Midbrain (tissue), 1 donor: ENCODE measurements around the gene HDLBP.

Experiments used
- DNase-seq: peaks from one replicate; lab custom pipeline; 2025; lab: John Stamatoyannopoulos, UW

Gene HDLBP

DNA sequence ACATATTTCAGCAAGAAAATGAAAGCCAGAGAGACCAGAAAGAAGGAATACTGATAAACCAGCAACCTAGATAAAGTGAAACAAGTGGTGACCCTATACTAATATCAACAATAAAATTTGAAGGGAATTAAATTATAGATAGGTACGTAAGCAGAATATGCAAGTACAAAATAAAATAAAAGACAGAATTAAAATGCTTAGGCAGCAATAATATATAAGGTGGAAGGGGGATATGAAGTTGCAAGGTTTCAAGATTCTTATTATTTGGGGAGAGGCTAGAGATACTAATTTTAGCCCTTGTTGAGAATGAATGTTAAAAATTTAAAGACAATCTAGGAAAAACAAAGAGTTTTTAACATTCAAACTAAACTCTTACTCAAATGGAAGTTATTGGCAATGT lies 39.6 kb downstream of the HDLBP start:
- no peak for DNase-seq

GRCh38 chr2:241275504-241275903 lies 40.0 kb downstream of the HDLBP start:
- DNase-seq: no peak

GRCh38 chr2:241274127-241274526 lies 41.3 kb downstream of the HDLBP start:
- no peak for DNase-seq

DNA sequence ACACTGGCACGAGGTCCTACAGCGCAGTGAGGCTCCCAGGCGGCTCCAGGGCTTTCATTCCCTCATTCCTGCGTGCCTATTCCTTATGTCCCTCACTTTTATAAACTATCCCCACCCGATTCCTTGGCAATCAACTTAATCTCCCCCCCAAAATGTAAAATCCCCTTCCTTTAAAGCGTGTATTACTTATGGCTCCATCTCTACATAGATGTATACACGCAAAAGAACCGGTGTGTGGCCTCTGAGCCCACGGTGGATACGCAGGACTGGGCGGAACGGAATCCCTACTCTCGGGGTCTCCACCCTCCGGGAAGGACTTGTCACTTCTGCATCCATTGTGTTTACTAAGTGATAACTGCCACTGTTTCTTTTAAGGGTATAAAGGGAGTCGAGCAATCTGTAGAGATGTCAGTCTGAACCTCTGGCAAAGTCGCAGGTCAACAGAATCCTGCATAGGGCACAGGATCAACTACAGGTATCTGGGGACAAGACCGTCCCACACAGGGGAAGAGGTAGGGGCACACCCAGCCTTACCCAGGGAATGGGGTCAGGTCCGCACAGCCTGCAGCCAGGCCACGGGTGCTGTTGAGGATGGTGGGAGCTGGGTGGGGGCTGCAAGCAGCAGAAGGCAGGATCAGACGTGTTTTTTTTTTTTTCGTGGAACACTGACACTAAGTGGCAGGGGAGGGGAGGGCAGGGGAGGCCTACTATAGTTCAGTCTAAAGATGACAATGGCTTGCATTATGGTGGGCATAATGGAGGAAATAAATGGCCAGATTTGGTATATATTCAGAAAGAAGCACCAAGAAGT lies 42.1 kb downstream of the HDLBP start:
- no peak for DNase-seq

- peak; percentile 50 for DNase-seq
These were observed 42.9 kb downstream of the HDLBP start for GRCh38 chr2:241272303-241273209.

- DNase-seq: peak; percentile 76
These were observed 43.7 kb downstream of the HDLBP start for GRCh38 chr2:241271706-241272302.

GRCh38 chr2:241270531-241270930 lies 44.9 kb downstream of the HDLBP start:
- no peak for DNase-seq

DNA sequence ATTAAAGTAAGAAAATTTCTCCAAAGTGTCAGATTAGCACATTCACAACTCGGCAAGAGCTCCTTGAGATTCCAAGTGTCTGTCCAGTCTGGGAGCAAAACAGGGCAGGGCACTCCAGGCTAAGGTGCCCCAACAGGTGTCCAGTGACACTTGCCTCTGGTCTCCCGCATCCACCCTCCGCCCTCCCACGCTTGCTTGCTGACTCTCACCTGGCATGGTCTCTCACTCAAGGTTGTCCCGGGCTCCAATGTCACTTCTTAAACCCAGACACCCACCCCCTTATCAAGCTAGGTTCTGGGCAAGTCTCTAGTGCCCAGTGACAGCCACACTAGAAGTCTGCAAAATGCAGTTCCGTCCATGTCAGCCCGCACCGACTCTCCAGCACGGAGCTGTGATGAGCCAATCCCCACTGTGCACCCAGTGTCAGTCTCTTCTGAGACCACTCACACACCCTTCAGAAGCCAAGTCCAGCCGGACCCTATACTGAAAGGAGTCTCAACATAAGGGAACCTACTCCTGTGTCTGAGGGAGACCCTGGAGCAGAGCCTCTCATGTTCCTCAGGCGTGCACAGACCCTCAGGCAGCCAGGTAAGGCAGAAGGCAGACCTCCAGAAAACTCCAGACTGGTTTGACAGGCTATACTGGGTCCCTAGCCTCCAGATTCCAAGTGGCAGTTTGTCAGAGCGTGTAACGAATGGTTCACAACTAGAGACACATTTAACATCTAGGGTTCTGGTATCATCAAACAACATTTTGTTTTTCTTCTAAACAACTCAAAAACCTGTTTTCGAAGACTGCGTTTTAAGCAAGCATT lies 45.6 kb downstream of the HDLBP start:
- no peak for DNase-seq

GRCh38 chr2:241268716-241269445 lies 46.6 kb downstream of the HDLBP start:
- no peak for DNase-seq

DNA sequence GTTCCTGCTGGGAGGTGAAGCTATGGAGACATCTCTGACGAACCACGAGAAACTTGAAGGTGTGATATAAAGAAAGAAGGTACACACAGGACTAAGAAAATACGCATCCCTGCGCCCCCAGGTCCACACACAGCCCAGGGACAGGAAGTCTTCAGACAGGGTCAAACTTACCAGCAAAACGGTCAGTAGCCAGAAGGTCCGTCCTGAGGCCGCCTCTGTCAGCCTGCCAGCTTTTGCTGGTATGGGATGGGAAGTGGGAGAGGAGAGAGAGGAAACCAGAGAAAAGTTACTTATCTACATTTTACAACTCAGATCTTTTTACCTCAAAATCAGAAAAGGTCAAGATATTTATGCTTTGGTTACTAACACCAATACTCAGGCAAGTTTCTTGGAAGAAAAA lies 47.2 kb downstream of the HDLBP start:
- no peak for DNase-seq

DNA sequence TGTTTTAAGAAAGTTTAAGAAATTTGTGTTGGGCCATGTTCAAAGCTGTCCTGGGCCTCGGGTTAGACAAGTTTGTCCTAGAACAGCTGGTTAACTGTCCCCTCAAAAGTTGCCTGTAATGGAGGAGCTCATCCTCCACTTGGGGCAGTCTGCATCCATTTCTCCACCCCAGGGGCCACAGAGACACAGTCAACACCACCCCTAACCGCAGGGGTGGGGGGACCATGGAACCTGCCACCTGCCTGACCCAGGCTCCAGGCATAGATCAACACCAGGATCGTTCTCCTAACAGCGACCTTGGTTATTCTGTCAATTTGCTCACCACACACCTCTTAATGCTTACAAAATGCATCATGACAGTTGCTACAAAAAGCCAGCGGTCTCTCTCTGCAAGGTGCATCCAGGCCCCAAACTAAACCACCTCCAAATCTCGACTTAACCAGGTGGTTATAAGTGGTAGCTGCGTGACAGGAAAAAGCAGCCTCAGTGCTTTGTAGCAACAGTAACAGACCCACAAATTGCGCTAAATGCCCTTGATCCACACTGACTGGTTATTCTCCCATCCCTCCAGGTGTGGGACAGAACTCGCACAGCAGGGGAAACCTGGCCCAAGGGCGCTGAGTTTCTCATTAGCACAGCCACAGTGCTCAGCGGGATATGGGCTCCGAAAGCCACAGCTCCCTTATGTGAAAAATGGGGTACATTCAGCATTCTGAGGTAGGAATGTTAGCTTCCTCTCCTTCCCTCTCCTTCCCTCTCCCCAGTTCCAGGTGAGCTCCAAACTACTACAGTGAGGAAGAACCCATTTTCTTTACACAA lies 48.0 kb downstream of the HDLBP start:
- no peak for DNase-seq

DNA sequence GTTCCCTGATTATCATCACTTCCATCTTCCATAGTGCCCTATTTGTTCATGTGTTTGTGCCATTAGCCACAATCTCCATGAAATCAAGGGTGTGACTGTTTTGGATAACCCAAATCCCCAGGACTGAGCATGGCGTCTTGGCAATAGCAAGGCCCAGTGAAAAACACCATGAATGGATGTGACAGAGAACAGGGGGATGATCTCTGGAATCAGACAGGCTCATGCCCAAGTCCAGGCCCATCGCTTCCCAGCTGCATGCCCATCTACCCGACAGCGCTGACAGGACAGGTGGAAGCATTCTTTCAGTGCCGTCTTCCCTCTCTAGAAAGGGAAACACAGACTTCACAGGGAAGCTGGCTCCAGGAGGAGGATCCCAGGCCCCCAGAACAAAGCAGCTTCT lies 50.0 kb downstream of the HDLBP start:
- no peak for DNase-seq

- no peak for DNase-seq
These were observed 52.4 kb downstream of the HDLBP start for GRCh38 chr2:241263061-241263460.

- DNase-seq: no peak
These were observed 53.8 kb downstream of the HDLBP start for GRCh38 chr2:241261628-241262027.

DNA sequence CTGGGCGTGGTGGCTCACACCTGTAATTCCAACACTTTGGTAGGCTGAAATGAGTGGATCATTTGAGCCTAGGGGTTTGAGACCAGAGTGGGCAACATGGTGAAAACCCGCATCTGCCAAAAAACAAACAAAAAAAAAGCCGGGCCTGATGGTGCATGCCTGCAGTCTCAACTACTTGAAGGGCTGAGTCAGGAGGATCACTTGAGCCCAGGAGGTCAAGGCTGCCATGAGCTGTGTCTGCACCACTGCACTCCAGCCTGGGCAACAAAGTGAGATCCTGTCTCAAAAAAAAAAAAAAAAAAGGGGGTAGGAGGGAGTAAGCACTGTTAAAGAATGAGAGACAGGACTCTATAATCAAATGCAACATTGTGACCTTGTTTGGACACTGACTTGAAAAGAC lies 54.6 kb downstream of the HDLBP start:
- no peak for DNase-seq

DNA sequence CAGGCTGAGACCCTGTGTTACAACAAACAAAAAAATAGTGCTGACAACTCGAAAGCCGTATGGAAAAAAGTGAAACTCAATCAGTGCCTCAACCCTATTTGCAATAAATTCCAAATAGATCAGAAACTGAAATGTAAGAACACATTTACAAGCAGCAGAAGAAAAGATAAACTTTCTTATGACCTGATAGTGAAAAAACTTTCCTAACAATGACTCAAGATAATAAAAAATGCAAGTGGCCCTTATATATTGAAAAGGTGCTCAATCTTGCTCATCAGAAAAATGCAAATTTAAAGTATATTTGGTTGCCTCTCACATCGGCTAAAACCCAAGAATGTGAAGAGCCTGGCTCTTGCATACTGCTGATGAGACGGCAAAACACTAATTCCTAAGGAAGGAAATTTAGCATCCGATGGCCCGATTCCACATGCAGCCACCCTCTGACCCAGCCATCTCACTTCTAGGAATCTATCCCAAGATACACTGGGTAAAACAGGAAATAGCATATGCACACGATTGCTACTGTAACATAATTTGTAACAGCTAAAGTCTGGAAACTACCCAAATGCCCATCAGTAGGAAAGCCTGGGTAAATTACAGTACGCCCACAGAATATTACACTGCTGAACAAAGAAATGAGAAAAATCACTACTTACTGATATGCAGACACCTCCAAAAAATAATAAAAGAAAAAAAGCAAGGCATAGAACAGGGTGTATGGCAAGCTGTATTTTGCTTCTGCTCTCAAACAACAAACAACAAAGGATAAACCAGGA lies 56.8 kb downstream of the HDLBP start:
- DNase-seq: no peak

GRCh38 chr2:241257419-241258032 lies 57.9 kb downstream of the HDLBP start:
- DNase-seq: no peak

- DNase-seq: no peak
These were observed 59.3 kb downstream of the HDLBP start for GRCh38 chr2:241256168-241256545.

- DNase-seq: no peak
These were observed 59.8 kb downstream of the HDLBP start for GRCh38 chr2:241255542-241256167.
